Fibroblast of upper back skin (primary cell): ENCODE data around the gene CDC45.
"Not testable (repeated sequence)": the region's sequence is repeated elsewhere in the genome, so short reads cannot be mapped to it uniquely, and the experiment has no call there.

ENCODE experiments used
- DNase-seq: peaks from one replicate; pipeline ENCODE4 v3.0.0-alpha.2; 2013

The CDC45 gene

DNA sequence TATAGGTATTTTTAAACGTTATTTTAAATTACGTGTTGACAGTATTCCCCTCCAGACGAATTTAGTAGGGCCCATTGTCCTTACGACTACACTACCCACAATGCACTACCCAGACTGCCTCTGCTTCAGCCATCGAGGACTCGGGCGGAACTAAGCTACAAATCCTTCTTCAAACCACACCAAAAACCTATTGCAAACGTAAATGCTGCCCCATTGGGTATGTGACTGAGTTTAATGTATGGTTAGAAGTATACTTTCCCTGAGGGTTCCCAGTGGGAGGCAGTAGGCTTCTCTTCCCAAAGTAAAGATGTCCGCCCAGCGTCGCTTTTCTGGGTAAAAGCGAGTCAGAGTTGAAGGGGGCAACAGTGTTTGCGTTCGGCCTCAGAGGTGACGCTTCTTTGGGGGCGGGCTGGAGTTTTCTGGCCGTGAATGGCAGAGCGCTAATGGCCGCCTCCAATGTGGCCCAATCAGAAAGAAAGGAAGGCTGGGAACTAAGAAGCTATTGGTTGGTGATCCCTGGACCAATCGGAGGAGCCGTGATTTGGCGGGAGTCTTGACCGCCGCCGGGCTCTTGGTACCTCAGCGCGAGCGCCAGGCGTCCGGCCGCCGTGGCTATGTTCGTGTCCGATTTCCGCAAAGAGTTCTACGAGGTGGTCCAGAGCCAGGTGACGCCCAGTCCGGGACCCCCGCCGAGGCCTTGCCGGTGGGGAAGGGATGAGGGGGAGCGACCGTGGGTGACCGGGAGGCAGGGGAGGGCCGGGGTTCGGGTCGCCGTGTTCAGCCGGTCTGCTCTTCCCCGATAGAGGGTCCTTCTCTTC is at the start of gene CDC45:
CDC45 (plus strand) TSS at position 566 of the 818 bp plus-strand sequence; CDS start at position 615, 49 bp downstream.
- peak; percentile 98 for DNase-seq

DNA sequence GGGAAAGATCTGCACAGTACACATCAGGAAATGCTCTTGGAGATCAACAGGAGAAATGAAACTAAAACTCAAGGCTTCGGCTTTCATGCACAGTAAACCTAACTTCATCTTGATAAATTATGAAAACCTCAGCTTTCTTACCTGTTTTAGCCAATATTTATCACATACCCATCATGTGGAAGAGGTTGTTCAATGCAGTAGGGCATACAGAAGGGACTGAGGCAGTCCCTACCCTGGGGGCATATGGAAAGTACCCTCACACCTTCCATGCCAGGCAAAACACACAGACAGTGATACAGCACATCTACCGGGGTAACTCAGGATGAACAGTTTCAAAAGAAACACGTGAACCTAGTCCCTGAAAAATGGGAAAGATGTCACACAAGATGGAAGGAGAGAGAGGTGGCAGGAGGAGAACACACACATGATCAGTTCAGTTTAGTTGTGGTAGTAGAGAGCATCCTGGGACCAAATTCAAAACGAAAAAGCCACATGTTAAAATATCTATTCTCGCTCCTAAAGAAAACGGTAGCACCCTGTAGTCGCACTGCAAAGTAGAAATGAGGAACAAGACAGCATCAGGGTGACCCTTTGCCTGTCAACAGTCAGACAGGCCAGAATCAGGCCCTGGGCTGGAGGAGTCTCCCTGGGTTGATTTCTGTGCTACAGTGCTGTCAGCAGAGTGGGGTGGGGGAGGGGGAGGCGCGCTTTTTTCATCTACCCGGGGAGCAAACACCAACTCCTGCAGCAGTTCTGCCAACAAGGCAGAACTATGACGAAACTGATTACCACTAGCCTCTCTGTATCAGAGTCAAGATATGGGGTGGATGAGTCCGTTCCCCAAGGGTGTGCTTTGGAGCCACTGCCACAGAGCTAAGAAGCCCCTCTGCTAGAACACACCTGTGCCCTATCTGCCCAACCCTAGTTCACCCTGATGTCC is 49.5 kb upstream of the CDC45 start:
- peak; percentile 60 for DNase-seq

GRCh38 chr22:19430890-19431541 is 48.7 kb upstream of the CDC45 start:
- peak; percentile 11 for DNase-seq

DNA sequence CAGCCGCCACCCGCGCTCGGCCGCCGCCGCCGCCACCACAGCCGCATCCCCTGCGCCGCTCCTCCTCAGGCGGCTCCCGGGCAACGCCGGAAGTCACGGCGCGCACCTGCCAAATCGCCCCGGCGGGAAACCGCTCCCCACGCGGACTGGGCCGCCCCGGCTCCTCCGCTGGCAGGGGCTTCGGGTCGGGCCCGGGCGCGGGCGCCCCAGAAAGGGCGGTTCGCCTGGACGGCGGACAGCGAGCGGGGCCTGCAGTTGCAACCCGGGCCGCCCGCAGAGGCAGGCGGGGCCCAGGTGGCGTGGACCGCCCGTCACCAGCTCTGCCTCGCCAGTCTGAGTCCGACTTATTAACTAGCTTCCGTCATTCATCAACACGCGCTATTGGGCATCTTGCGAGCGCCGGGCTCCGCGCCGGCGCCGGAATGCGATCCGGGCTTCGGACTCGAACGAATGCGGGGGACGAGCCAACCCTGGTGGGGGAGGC is 48.0 kb upstream of the CDC45 start, which contains the start of gene HIRA:
HIRA (minus strand) TSS at position 85 of the 484 bp plus-strand sequence. CDS start 257 bp downstream, outside the sequence.
- peak; percentile 68 for DNase-seq

- peak; percentile 93 for DNase-seq
Observed at GRCh38 chr22:19432133-19432851, 47.4 kb upstream of the CDC45 start, which contains the start of gene MRPL40. TSS of gene MRPL40 (plus strand) at chr22:19432545. CDS start at chr22:19432555, 10 bp downstream.

DNA sequence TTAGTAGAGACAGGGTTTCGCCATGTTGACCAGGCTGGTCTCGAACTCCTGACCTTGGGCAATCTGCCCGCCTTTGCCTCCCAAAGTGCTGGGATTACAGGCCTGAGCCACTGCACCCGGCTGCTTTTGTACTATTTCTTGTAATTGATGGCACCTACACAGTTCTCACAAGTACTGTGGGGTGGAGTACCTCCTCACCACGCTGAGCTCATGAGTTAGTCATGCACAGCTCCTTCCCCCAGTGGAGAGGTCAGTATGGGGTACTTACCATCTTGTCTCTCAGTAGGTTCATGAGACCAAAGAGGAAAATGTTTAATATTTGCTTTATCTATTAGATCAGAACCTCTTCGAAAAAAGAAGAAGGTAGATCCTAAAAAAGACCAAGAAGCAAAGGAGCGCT is 45.3 kb upstream of the CDC45 start:
- DNase-seq: no peak

GRCh38 chr22:19434829-19435580 is 44.7 kb upstream of the CDC45 start:
- DNase-seq: no peak

- not testable (repeated sequence) for DNase-seq
Observed at GRCh38 chr22:19436444-19437161, 43.1 kb upstream of the CDC45 start.

GRCh38 chr22:19438298-19438697 is 41.4 kb upstream of the CDC45 start:
- no peak for DNase-seq

DNA sequence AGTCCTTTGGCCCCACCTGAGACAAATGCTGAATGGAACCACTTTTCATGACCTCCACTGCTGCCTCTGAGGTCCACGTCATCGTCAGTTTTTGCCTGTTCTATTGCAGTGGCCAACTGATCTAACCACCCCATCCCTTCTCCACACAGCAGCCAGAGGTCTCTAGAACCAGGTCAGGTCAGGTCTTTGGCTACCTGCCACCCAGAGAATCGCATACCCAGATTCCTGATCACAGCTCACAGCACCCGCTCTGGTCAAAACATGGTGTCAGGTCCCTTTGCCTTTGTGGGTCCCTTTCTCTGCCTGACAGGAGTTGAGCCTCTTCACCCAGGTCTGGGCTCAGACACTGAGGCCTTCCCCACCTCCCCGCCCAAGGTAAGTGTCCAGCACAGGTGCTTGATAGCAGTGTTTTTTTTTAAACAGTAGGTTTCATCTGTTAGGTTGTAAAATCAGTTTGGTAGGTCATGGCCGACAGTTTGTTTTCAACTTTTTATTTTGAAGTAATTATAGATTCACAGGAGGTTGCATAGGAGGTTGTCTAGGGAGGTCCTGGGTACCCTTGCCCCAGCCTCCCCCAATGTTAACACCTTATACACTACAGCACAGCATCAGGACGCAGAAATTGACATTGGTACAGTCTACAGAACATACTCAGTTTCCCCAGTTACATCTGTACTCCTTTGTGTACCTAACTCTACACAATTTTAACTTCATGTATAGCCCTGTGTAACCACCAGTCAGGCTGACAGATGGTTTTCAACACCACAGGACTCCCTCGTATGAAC is 39.1 kb upstream of the CDC45 start:
- DNase-seq: no peak

GRCh38 chr22:19442166-19442565 is 37.6 kb upstream of the CDC45 start:
- no peak for DNase-seq

- no peak for DNase-seq
Observed at GRCh38 chr22:19443544-19444211, 36.0 kb upstream of the CDC45 start.

- DNase-seq: not testable (repeated sequence)
Observed at GRCh38 chr22:19445279-19445982, 34.3 kb upstream of the CDC45 start.

- DNase-seq: no peak
Observed at GRCh38 chr22:19446603-19447329, 33.0 kb upstream of the CDC45 start.

DNA sequence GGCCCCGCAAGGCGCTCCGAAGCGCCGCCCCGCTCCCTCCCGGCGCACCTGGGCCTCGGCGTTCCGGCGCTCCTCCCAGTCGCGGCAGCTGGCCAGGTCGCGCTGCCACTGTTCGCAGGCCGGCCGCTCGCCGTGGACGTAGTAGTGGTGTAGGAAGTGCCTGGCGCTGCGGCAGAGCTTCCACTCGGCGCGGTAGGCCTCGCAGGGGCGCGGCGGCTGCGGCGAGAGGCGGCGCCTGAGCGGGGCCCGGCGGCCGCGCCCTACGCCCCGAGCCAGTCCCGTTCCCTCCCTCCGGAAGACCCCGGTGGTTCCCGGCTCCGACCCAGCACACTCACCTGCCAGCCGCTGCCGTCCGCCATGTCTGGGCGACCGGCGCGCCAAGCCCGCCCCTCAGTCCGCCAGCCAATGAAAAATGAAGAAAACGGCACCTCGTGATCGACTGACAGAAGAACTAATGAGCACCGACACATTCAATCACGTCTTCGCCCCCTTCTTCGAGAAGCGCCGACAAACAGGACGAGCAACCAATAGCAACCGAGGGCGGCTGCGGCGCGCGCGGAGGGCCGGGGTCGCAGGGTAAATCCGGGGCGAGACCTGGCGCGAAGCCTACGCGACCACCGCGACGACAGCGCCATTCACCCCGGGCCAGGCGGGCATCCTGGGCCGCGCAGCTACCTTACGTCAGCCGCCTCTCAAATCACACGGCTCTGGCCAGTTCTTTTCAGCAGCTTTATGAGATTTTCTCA is 32.2 kb upstream of the CDC45 start, which contains the start of gene C22orf39:
C22orf39 (minus strand) TSS at position 382 of the 746 bp plus-strand sequence; CDS start at position 359, 23 bp downstream.
- DNase-seq: peak; percentile 92

DNA sequence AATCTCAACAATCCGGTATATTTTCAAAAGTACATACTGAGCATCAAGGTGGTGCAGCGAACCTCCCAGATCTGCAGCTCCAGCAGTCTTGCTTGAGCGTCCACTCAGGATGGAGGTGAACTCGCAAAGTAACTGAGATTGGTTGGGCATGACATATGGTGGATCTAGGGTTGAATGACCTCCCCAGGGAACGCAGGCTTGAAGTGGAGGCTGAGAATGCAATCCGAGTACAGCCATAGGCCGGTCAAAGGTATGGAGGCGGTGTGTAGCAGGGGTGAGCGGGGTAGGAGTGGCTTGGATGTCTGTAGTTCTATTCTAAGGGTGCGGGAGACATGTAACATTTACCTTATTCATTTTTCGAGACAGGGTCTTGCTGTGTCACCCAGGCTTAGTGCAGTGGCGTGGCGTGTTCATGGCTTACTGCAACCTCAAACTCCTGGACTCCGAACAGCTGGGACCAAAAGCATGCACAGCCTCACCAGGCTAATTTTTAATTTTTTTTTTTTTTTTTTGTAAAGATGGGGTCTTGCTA is 31.6 kb upstream of the CDC45 start:
- peak; percentile 65 for DNase-seq
